Uterus (tissue), 4 donors: Measurements from ENCODE around the gene INTS1. TPM values are rescaled to one million over a fixed set of nuclear protein-coding genes. Genes with fewer than 3 reads are reported as not detected.

Experiments used
- DNase-seq, 2 donors: peaks; one replicate each; pipeline ENCODE4 v3.0.0-alpha.2; 2019 to 2020
- H3K27ac ChIP-seq, 2 donors: fragments of 200-600 bp; sonication (generic); 1 replicate in 1 of 2; 2 replicates in 1 of 2; pipeline ENCODE4 v1.5.1; 2016 to 2018
- H3K27me3 ChIP-seq, 2 donors: fragments of 200-600 bp; sonication (generic); one replicate each; pipeline ENCODE4 v1.5.1; 2018 to 2019; ENCODE audit warnings: control low read depth in 1 of 2
- H3K36me3 ChIP-seq, 2 donors: fragments of 200-600 bp; sonication (generic); one replicate each; pipeline ENCODE4 v1.5.1; 2019; ENCODE audit warnings: control low read depth in 1 of 2
- H3K4me1 ChIP-seq, 2 donors: fragments of 200-600 bp; sonication (generic); one replicate each; pipeline ENCODE4 v1.5.1; 2018 to 2019; ENCODE audit warnings: control low read depth in 1 of 2
- H3K4me3 ChIP-seq, 2 donors: fragments of 200-600 bp; sonication (generic); 1 replicate in 1 of 2; 2 replicates in 1 of 2; pipeline ENCODE4 v1.5.1; 2018 to 2019; ENCODE audit warnings: mild to moderate bottlenecking in 1 of 2
- H3K9me3 ChIP-seq, 2 donors: fragments of 200-600 bp; sonication (generic); one replicate each; pipeline ENCODE4 v1.5.1; 2019; ENCODE audit warnings: control low read depth in 1 of 2
- POLR2A ChIP-seq, 2 donors: fragments of 450-650 bp; IDR thresholded peaks; one replicate each; pipeline ENCODE4 v1.6.1; 2016; ENCODE audit warnings: antibody characterized with exemption in 2 of 2, mild to moderate bottlenecking in 1 of 2, moderate library complexity in 1 of 2
- intact Hi-C: fragments of 100-400 bp; cut with DNase I; formaldehyde crosslinking; loops from one replicate; pipeline ENCODE4 v1.15.1; 2023; ENCODE audit warnings: low total_unique reads
- total RNA-seq, 4 donors: library from RNA; depleted of rRNA in 3 of 4; stranded (reverse); fragments of >200 nt in 3 of 4; gene quantifications; one replicate each; pipeline versions ENCODE4 v1.1.0 to v1.2.4, GENCODE V29; 2014 to 2023
- TF ChIP-seq, protein P1 (sequence below), 4 experiments: fragments of 200-600 bp in 2 of 4; fragments of 450-650 bp in 2 of 4; sonication (generic) in 2 of 4; IDR thresholded peaks; one replicate each; pipeline ENCODE4 v1.5.1; 2016 to 2019; ENCODE audit warnings: antibody characterized with exemption in 4 of 4, mild to moderate bottlenecking in 2 of 4, moderate library complexity in 1 of 4
- donor health status: DM: yes; HTN: yes; CAD: no.

The INTS1 gene
- total RNA-seq, 4 donors from 2014 or later, result 8.2 to 68.9 (median 30.3) TPM

DNA sequence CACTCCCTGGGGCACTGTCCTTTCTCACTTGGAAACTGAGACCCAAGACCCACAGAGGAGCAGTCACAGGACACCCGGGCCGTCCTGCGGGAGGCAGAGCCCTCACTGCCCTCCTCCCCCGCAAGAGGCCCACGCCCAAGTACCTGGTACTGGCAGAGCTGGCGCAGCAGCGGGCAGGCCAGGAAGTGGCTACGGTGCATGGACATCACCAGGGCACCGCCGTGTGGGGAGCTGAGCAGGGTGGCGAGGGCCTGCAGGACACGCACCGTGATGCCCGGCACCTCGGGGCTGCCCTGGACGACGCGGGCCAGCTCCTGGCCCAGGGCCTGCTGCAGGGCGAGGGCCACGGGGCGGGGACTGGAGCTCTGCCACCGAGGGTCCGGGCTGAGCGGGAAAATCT lies 24.9 kb downstream of the INTS1 start:
- no peak for TF ChIP-seq POLR2A (IDR thresholded peaks at IDR 0.05)
- TF ChIP-seq, protein P1, sequence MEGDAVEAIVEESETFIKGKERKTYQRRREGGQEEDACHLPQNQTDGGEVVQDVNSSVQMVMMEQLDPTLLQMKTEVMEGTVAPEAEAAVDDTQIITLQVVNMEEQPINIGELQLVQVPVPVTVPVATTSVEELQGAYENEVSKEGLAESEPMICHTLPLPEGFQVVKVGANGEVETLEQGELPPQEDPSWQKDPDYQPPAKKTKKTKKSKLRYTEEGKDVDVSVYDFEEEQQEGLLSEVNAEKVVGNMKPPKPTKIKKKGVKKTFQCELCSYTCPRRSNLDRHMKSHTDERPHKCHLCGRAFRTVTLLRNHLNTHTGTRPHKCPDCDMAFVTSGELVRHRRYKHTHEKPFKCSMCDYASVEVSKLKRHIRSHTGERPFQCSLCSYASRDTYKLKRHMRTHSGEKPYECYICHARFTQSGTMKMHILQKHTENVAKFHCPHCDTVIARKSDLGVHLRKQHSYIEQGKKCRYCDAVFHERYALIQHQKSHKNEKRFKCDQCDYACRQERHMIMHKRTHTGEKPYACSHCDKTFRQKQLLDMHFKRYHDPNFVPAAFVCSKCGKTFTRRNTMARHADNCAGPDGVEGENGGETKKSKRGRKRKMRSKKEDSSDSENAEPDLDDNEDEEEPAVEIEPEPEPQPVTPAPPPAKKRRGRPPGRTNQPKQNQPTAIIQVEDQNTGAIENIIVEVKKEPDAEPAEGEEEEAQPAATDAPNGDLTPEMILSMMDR (IDR thresholded peaks at IDR 0.05), result no peak
- Histone ChIP-seq H3K9me3 (no peaks in the 10 kb centered on the region), H3K36me3 (no peaks in the 10 kb centered on the region), H3K27ac (no peak overlapping the region), H3K27me3 (no peaks in the 10 kb centered on the region), H3K4me1 (no peaks in the 10 kb centered on the region), H3K4me3 (no peak overlapping the region)
- no peak for DNase-seq
- intact Hi-C loops, result no loop called here

DNA sequence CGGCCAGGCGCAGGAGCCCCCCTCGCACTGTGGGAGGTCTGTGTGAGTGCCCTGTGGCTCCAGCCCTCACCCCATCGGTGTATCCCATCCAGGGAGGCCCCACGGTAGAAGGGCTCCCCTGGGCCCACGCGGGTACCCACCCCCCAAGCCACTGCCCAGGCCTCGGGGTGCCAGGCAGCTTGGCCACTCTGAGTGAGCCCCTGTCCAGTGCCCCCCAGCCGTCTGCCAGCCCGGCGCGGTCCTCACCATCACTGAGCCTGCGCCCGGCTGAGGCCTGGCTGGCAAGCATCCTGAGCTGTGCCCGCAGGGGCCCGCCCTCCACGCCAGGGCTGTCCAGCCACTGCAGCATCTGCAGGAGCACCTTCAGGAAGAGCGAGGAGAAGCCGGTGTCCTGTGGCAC lies 25.7 kb downstream of the INTS1 start:
- TF ChIP-seq POLR2A (IDR thresholded peaks at IDR 0.05), result no peak
- TF ChIP-seq, protein P1 (IDR thresholded peaks at IDR 0.05), result no peak
- Histone ChIP-seq H3K27me3 (no peaks in the 10 kb centered on the region), H3K9me3 (no peaks in the 10 kb centered on the region), H3K27ac (no peak overlapping the region), H3K4me1 (no peaks in the 10 kb centered on the region), H3K36me3 (no peaks in the 10 kb centered on the region), H3K4me3 (no peak overlapping the region)
- intact Hi-C loops, result no loop called here
- DNase-seq, result no peak

DNA sequence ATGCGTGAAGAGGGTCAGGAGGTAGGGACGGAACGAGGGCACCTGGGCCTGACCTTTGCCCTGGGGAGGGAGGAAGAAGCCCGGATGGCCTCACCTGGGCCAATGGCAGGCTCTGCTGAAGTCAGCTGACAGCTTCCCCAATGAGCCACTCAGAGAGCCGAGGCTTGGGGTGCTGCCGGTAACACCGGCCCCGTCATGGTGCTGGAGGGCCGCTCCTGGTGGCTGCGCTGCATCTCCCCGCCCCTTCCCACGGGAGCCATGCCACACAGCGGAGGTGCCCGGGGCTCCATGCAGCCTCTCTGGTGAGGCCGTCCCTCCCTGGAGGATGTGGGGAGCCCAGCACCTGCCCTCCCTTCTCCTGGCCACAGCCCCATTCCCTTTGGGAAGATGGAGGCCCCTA lies 27.3 kb downstream of the INTS1 start:
- Histone ChIP-seq H3K27ac (no peak overlapping the region), H3K4me3 (no peak overlapping the region), H3K27me3 (no peaks in the 10 kb centered on the region), H3K36me3 (no peaks in the 10 kb centered on the region), H3K9me3 (no peaks in the 10 kb centered on the region), H3K4me1 (no peaks in the 10 kb centered on the region)
- no peak for TF ChIP-seq POLR2A (IDR thresholded peaks at IDR 0.05)
- TF ChIP-seq, protein P1 (IDR thresholded peaks at IDR 0.05), result no peak
- intact Hi-C loops, result no loop called here
- no peak for DNase-seq

DNA sequence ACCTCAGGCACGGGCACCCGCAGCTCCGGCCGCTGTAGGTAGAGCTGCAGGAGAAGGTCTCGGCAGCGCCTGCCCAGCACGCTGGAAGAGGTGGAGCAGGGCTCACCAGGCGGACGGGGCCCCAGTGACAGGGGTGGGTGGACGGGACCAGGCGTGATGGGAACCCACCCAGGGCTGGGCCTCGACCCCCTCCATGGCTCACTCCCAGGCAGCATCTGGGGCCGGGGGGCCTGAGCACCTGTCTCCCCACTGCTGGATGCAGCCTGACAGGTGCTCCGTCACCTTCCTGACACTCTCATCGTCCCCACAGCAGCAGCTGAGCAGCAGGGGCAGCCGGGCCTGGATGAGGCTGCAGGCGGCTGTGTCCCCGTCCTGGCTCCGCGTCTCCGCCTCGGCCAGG lies 28.2 kb downstream of the INTS1 start:
- TF ChIP-seq POLR2A (IDR thresholded peaks at IDR 0.05), result no peak
- TF ChIP-seq, protein P1 (IDR thresholded peaks at IDR 0.05), result no peak
- intact Hi-C loops, result no loop called here
- no peaks in the 10 kb centered on the region for H3K36me3 ChIP-seq

DNA sequence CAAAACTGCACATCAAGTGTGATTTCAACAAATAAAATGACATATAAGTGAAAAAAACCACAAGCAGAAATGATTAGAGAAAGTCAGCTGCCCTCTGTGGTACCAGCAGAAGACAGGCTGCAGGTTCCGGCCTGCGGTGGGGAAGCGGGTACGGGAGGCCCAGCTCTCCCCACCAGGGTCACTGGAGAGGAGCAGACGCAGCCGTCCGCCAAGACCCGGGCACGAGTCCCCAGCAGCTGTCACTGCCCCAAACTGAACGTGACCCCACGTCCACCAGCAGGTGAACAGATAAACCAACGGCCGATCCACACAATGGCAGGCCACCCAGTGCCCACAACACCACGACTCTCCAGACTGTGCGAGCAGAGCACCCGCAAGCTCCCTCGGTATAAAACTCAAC lies 28.8 kb downstream of the INTS1 start:
- DNase-seq, result no peak
- H3K9me3 ChIP-seq, result no peaks in the 10 kb centered on the region
- H3K4me1 ChIP-seq, result no peaks in the 10 kb centered on the region
- no peaks in the 10 kb centered on the region for H3K36me3 ChIP-seq
- intact Hi-C loops, result no loop called here
- H3K4me3 ChIP-seq, result no peak overlapping the region
- H3K27me3 ChIP-seq, result no peaks in the 10 kb centered on the region
- TF ChIP-seq, protein P1 (IDR thresholded peaks at IDR 0.05), result no peak
- TF ChIP-seq POLR2A (IDR thresholded peaks at IDR 0.05), result no peak
- H3K27ac ChIP-seq, result no peak overlapping the region

More for the DNA sequence above, 28.2 kb downstream of the INTS1 start:
- DNase-seq, result no peak
- Histone ChIP-seq H3K9me3 (no peaks in the 10 kb centered on the region), H3K27me3 (no peaks in the 10 kb centered on the region), H3K4me3 (no peak overlapping the region), H3K4me1 (no peaks in the 10 kb centered on the region), H3K27ac (no peak overlapping the region)
